Adrenal gland (tissue), 12 donors: ENCODE results near the gene DNMT1. TPM values are rescaled to one million over a fixed set of nuclear protein-coding genes. Genes with fewer than 3 reads are reported as not detected.

Experiments used
- DNase-seq, 7 donors: peaks; one replicate each; pipeline ENCODE4 v3.0.0-alpha.2; 2019 to 2020
- H3K27ac ChIP-seq, 5 donors: fragments of 200-600 bp; sonication (generic) in 4 of 5; 1 replicate in 3 of 5; 2 replicates in 2 of 5; pipeline versions ENCODE4 v1.5.1 to v1.8.0; 2016 to 2020; ENCODE audit warnings: mild to moderate bottlenecking in 1 of 5
- H3K27me3 ChIP-seq: fragments of 200-600 bp; 2 replicates; pipeline ENCODE4 v1.8.0; 2021
- H3K36me3 ChIP-seq, 2 donors: fragments of 200-600 bp; replicated peaks in 1 of 2; 1 replicate in 1 of 2; 2 replicates in 1 of 2; pipeline versions ENCODE4 v1.5.1 to v1.8.0; 2018 to 2022
- H3K4me1 ChIP-seq, 2 donors: fragments of 200-600 bp; replicated peaks in 1 of 2; 1 replicate in 1 of 2; 2 replicates in 1 of 2; pipeline versions ENCODE4 v1.5.1 to v1.8.0; 2018 to 2021
- H3K4me3 ChIP-seq, 4 donors: fragments of 200-600 bp; sonication (generic) in 3 of 4; one replicate each; pipeline ENCODE4 v1.5.1; 2016 to 2018
- H3K9me3 ChIP-seq, 3 donors: fragments of 200-600 bp; sonication (generic) in 1 of 3; replicated peaks in 1 of 3; 1 replicate in 2 of 3; 2 replicates in 1 of 3; pipeline versions ENCODE4 v1.5.1 to v1.8.0; 2016 to 2021
- CTCF ChIP-seq, 6 experiments: fragments of 450-650 bp in 4 of 6; fragments of 200-600 bp in 2 of 6; sonication (generic) in 1 of 6; IDR thresholded peaks; 1 replicate in 5 of 6; 2 replicates in 1 of 6; pipeline versions ENCODE4 v1.5.1 to v1.8.0; 2016 to 2021; ENCODE audit warnings: antibody characterized with exemption in 6 of 6, mild to moderate bottlenecking in 2 of 6, moderate library complexity in 1 of 6
- POLR2A ChIP-seq, 2 donors: fragments of 450-650 bp; IDR thresholded peaks; one replicate each; pipeline ENCODE4 v1.6.1; 2017; ENCODE audit warnings: antibody characterized with exemption in 2 of 2, mild to moderate bottlenecking in 2 of 2, moderate library complexity in 1 of 2
- WGBS, 4 donors: extraction: QIAGEN DNeasy Blood & Tissue Kit in 2 of 4; methylation state at CpG; one replicate each; pipeline versions ENCODE4 v1.1.5 to v1.1.7; 2013 to 2017; 5-methylcytosine and 5-hydroxymethylcytosine counted together
- intact Hi-C, 2 donors: fragments of 100-400 bp; cut with DNase I; formaldehyde crosslinking; loops; one replicate each; pipeline versions ENCODE4 v1.14.1 to v1.15.0; 2022 to 2023
- polyA plus RNA-seq, 3 donors: library from polyadenylated mRNA; stranded (reverse); fragments of 200-250 nt in 2 of 3; fragments of 350-450 nt in 1 of 3; fragmentation: Illumina TruSeq in 1 of 3; extraction: RNeasy Lipid Tissue Mini Kit (QIAGEN cat#74804) in 1 of 3; gene quantifications; one replicate each; pipeline ENCODE4 v1.2.3, GENCODE V29; 2013 to 2014
- total RNA-seq, 9 donors: library from RNA; depleted of rRNA in 4 of 9; stranded (reverse); fragments of >200 nt in 4 of 9; fragments of 120-200 nt in 1 of 9; fragmentation: NEBNext Ultra II Directional in 1 of 9; extraction: Animal tissue kit (Norgen Biotek cat#: 25700) in 1 of 9; gene quantifications; one replicate each; pipeline versions ENCODE4 v1.1.0 to v1.2.4, GENCODE V29; 2013 to 2023
- donor health status: healthy with polysubstance abuse.
- donor health status: Bipolar disorder and iron deficiency.
- donor health status: DM: yes; HTN: yes; CAD: no.
- donor health status: DM: no; HTN: no; CAD: no.
- donor health status: DM: no; HTN: no; CAD: no.
- donor health status: DM: yes; HTN: yes; CAD: no.

Gene DNMT1
- total and polyA plus RNA-seq, 12 donors, result 23.6 to 49.7 (median 36.1) TPM

GRCh38 chr19:10113964-10114650, 80.6 kb downstream of the DNMT1 start:
- intact Hi-C loops, result loop anchor here (10.0 kb wide), 2 partner anchors 131 to 179 kb away; partner anchors contain the start of gene OLFM2 (in 1 of the 2)
- no peak for DNase-seq
- Histone ChIP-seq H3K27ac (no peak overlapping the region), H3K27me3 (no peaks in the 10 kb centered on the region), H3K4me1 (peaks cover 5 to 7% of the 10 kb centered on the region in 2 donors), H3K36me3 (peaks cover 0 to 71% of the 10 kb centered on the region in 2 donors), H3K9me3 (no peaks in the 10 kb centered on the region), H3K4me3 (no peak overlapping the region)
- TF ChIP-seq CTCF (IDR thresholded peaks at IDR 0.05), result no peak
- no peak for TF ChIP-seq POLR2A (IDR thresholded peaks at IDR 0.05)
- 86 to 89% (median 88%) methylated on average over 9 to 43 of the region's 43 CpGs for WGBS, 4 donors

- intact Hi-C loops, result loop anchor here (10.0 kb wide), 2 partner anchors 131 to 179 kb away; partner anchors contain the start of gene OLFM2 (in 1 of the 2)
- peak in 1 of 7 donors; percentile 38 for DNase-seq
- peak overlapping the region in 1 of 5 donors; percentile 17 for H3K27ac ChIP-seq
Measured at GRCh38 chr19:10113592-10113963, 81.2 kb downstream of the DNMT1 start.

GRCh38 chr19:10112895-10113591, 81.7 kb downstream of the DNMT1 start:
- peaks cover 0 to 75% of the 10 kb centered on the region in 2 donors for H3K36me3 ChIP-seq
- WGBS, 4 donors, result 11 to 28% (median 17%) methylated on average over 17 to 25 of the region's 25 CpGs
- H3K4me3 ChIP-seq, result no peak overlapping the region
- TF ChIP-seq POLR2A (IDR thresholded peaks at IDR 0.05) (no peak), CTCF (IDR thresholded peaks at IDR 0.05) (peak; percentile 45 to 68 (median 55))
- peak in 5 of 7 donors; percentile 49 to 76 (median 60) for DNase-seq
- H3K27ac ChIP-seq, result peak overlapping the region in 1 of 5 donors; percentile 42
- H3K27me3 ChIP-seq, result no peaks in the 10 kb centered on the region
- intact Hi-C loops, result loop anchor here (10.0 kb wide), 2 partner anchors 132 to 178 kb away; partner anchors contain the start of gene OLFM2 (in 1 of the 2)
- no peaks in the 10 kb centered on the region for H3K4me1 ChIP-seq
- no peaks in the 10 kb centered on the region for H3K9me3 ChIP-seq

More at GRCh38 chr19:10113592-10113963, 81.2 kb downstream of the DNMT1 start:
- Histone ChIP-seq H3K27me3 (no peaks in the 10 kb centered on the region), H3K9me3 (no peaks in the 10 kb centered on the region), H3K4me3 (no peak overlapping the region), H3K4me1 (peaks cover under 1 to 2% of the 10 kb centered on the region in 2 donors), H3K36me3 (peaks cover 0 to 75% of the 10 kb centered on the region in 2 donors)
- whole genome bisulfite sequencing, 4 donors, result 70 to 89% (median 75%) methylated on average over 6 to 19 of the region's 19 CpGs
- no peak for TF ChIP-seq POLR2A (IDR thresholded peaks at IDR 0.05)

GRCh38 chr19:10112037-10112761, 82.6 kb downstream of the DNMT1 start:
- TF ChIP-seq CTCF (IDR thresholded peaks at IDR 0.05) (no peak), POLR2A (IDR thresholded peaks at IDR 0.05) (no peak)
- intact Hi-C loops, result loop anchor here (10.0 kb wide), 2 partner anchors 133 to 177 kb away; partner anchors contain the start of gene OLFM2 (in 1 of the 2)
- peaks cover 0 to 75% of the 10 kb centered on the region in 2 donors for H3K36me3 ChIP-seq
- peak overlapping the region in 2 of 5 donors; percentile 21 to 42 for H3K27ac ChIP-seq
- peak in 3 of 7 donors; percentile 34 to 39 (median 37) for DNase-seq
- no peaks in the 10 kb centered on the region for H3K9me3 ChIP-seq
- peaks cover 2 to 3% of the 10 kb centered on the region in 2 donors for H3K4me1 ChIP-seq
- no peaks in the 10 kb centered on the region for H3K27me3 ChIP-seq
- H3K4me3 ChIP-seq, result no peak overlapping the region
- WGBS, 4 donors, result 40 to 48% (median 46%) methylated on average over 14 to 23 of the region's 23 CpGs
